ENCODE data around the gene MCF2L.

- no peak for TF ChIP-seq CTCF (conservative IDR thresholded peaks at IDR 0.05; ENCODE audit: low read length)
- no peak for TF ChIP-seq EZH2phosphoT487 (IDR thresholded peaks at IDR 0.05; ENCODE audit: borderline replicate concordance, low read depth, low read length)
These were observed 92.2 kb downstream of the MCF2L start for GRCh38 chr13:113061271-113061625.

All from OCI-LY7 (cell line).